Epithelial cell of proximal tubule (primary cell): Measurements from ENCODE around the gene ERC1. TPM values are rescaled to one million over a fixed set of nuclear protein-coding genes. Genes with fewer than 3 reads are reported as not detected.

Experiments
- DNase-seq: peaks from one replicate; pipeline ENCODE4 v3.0.0-alpha.2; 2011; ENCODE audit warnings: low read depth
- H3K4me3 ChIP-seq: 2 replicates; pipeline ENCODE4 v1.5.1; 2011; ENCODE audit warnings: low read depth, mild to moderate bottlenecking, low read length
- CTCF ChIP-seq: conservative IDR thresholded peaks from 2 replicates; pipeline ENCODE4 v1.5.1; 2012; ENCODE audit warnings: low read depth, mild to moderate bottlenecking, low read length
- total RNA-seq: library from RNA; depleted of rRNA; stranded (reverse); fragments of >200 nt; gene quantifications from 2 replicates; pipeline ENCODE4 v1.2.3, GENCODE V29; 2015

Gene ERC1
- total RNA-seq, 1 donor from 2014 or later: 16.5 TPM

GRCh38 chr12:1398673-1399072, 407.6 kb downstream of the ERC1 start:
- TF ChIP-seq CTCF: no peak
- DNase-seq: no peak
- no peak overlapping the region for H3K4me3 ChIP-seq

DNA sequence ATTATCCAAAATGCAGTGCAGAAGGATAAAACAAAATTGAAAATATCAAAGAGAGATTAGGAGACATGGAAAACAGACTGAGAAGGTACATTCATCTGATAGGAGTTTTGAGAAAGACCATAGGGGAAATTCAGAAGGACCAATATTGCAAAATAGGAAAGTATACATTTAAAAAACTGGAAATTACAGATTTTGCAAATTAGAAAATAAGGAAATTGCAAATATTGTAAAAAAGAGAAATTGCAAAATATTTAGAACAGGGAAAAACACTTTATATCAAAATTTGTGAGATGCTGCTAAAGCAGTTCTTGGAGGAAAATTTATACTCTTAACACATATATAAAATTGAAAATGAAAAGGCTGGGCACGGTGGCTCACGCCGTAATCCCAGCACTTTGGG, 410.9 kb downstream of the ERC1 start:
- no peak for DNase-seq
- no peak for TF ChIP-seq CTCF
- no peak overlapping the region for H3K4me3 ChIP-seq

DNA sequence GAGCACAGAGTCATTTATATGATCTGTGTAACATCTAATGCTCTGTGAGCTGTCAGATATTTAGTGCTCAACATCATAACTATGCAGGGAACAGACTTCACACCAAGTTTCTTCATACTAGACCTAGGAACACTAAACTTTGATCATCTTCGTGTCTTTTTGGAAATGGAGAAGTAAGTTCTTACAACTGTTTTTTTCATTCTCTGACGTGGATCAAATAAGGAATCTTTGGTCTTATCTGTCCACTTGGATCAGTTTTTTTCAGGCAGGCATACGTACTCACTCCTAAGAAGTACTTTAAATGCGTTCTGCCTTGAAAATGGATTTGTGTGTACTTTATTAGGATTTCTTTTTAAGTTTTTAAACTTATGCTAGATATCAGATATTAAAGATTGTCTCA, 412.4 kb downstream of the ERC1 start:
- no peak for TF ChIP-seq CTCF
- H3K4me3 ChIP-seq: no peak overlapping the region
- no peak for DNase-seq

DNA sequence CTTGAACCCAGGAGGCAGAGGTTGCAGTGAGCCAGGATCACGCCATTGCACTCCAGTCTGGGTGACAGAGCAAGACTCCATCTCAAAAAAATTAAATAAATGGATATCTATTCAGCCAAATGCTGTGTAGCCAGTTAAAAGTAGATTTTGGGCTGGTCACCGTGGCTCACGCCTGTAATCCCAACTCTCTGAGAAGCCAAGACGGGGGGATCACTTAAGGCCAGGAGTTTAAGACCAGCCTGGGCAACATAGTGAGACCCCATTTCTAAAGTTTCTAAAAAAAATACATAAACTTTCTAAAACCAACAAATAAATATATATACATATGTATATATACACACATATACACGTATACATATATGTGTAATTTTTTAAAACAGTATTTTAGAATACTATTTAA, 414.6 kb downstream of the ERC1 start:
- no peak for DNase-seq
- no peak overlapping the region for H3K4me3 ChIP-seq
- TF ChIP-seq CTCF: no peak

DNA sequence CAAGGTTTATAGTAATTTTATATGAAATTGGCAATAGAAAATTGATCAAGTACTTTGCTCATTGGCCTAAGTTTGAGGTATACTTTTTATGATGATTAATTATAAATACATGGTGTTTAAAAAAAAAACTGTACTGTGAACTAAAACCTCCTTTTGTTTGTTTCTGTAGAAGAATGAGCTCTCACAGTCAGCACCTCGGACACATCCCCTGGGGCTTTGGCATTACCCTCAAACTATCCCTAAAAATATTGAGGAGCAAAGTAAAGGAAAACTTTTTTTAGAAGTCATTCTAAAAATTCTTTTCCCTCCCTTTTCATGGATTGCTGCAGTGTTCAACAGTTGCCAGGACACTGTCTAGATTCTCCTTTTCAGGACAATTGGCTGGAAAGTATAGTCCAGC, 419.8 kb downstream of the ERC1 start:
- no peak for TF ChIP-seq CTCF
- DNase-seq: no peak

GRCh38 chr12:1413930-1414329, 422.9 kb downstream of the ERC1 start:
- DNase-seq: no peak
- H3K4me3 ChIP-seq: no peak overlapping the region
- no peak for TF ChIP-seq CTCF

More for the DNA sequence above, 419.8 kb downstream of the ERC1 start:
- no peak overlapping the region for H3K4me3 ChIP-seq

- TF ChIP-seq CTCF: no peak
- H3K4me3 ChIP-seq: no peak overlapping the region
- no peak for DNase-seq
Observed at GRCh38 chr12:1418144-1418543, 427.1 kb downstream of the ERC1 start.
